ENCODE data around the gene ATP8A1.
"Not testable (repeated sequence)": the region's sequence is repeated elsewhere in the genome, so short reads cannot be mapped to it uniquely, and the experiment has no call there.

The ATP8A1 gene

GRCh38 chr4:42656944-42657792, at the start of gene ATP8A1:
ATP8A1 (minus strand) TSS chr4:42657105; CDS start chr4:42656873, 232 bp downstream.
- in situ Hi-C loops (cut with HindIII; ENCODE audit: low pct_unique_long_range_greater_than_20kb, low sequenced_read_pairs), result no loop called here
- DNase-seq (ENCODE audit: low read depth in 1 of 2, low spot score in 1 of 2), result peak; percentile 63 to 91
- no peak for TF ChIP-seq JUND (IDR thresholded peaks at IDR 0.05; ENCODE audit: low read depth)

GRCh38 chr4:42706086-42706485, 49.2 kb upstream of the ATP8A1 start:
- DNase-seq (ENCODE audit: low read depth in 1 of 2, low spot score in 1 of 2), result no peak
- in situ Hi-C loops (cut with HindIII; ENCODE audit: low pct_unique_long_range_greater_than_20kb, low sequenced_read_pairs), result no loop called here
- TF ChIP-seq JUND (IDR thresholded peaks at IDR 0.05; ENCODE audit: low read depth), result no peak

- TF ChIP-seq JUND (IDR thresholded peaks at IDR 0.05; ENCODE audit: low read depth), result no peak
- in situ Hi-C loops (cut with HindIII; ENCODE audit: low pct_unique_long_range_greater_than_20kb, low sequenced_read_pairs), result no loop called here
- peak in 1 of 2 experiments; percentile 1 for DNase-seq (ENCODE audit: low read depth in 1 of 2, low spot score in 1 of 2)
These were observed 46.9 kb upstream of the ATP8A1 start for GRCh38 chr4:42703813-42704212.

GRCh38 chr4:42702895-42703294, 46.0 kb upstream of the ATP8A1 start:
- no peak for DNase-seq (ENCODE audit: low read depth in 1 of 2, low spot score in 1 of 2)
- no peak for TF ChIP-seq JUND (IDR thresholded peaks at IDR 0.05; ENCODE audit: low read depth)
- in situ Hi-C loops (cut with HindIII; ENCODE audit: low pct_unique_long_range_greater_than_20kb, low sequenced_read_pairs), result no loop called here

GRCh38 chr4:42701780-42702179, 44.9 kb upstream of the ATP8A1 start:
- in situ Hi-C loops (cut with HindIII; ENCODE audit: low pct_unique_long_range_greater_than_20kb, low sequenced_read_pairs); DNase-seq (ENCODE audit: low read depth in 1 of 2, low spot score in 1 of 2): not testable (repeated sequence)

GRCh38 chr4:42690537-42690936, 33.6 kb upstream of the ATP8A1 start:
- no peak for TF ChIP-seq JUND (IDR thresholded peaks at IDR 0.05; ENCODE audit: low read depth)
- no peak for DNase-seq (ENCODE audit: low read depth in 1 of 2, low spot score in 1 of 2)
- in situ Hi-C loops (cut with HindIII; ENCODE audit: low pct_unique_long_range_greater_than_20kb, low sequenced_read_pairs), result no loop called here

- no peak for DNase-seq (ENCODE audit: low read depth in 1 of 2, low spot score in 1 of 2)
- in situ Hi-C loops (cut with HindIII; ENCODE audit: low pct_unique_long_range_greater_than_20kb, low sequenced_read_pairs), result no loop called here
- no peak for TF ChIP-seq JUND (IDR thresholded peaks at IDR 0.05; ENCODE audit: low read depth)
These were observed 26.5 kb upstream of the ATP8A1 start for GRCh38 chr4:42683393-42683792.

GRCh38 chr4:42678512-42678911, 21.6 kb upstream of the ATP8A1 start:
- DNase-seq (ENCODE audit: low read depth in 1 of 2, low spot score in 1 of 2), result no peak
- no peak for TF ChIP-seq JUND (IDR thresholded peaks at IDR 0.05; ENCODE audit: low read depth)
- in situ Hi-C loops (cut with HindIII; ENCODE audit: low pct_unique_long_range_greater_than_20kb, low sequenced_read_pairs), result no loop called here

- in situ Hi-C loops (cut with HindIII; ENCODE audit: low pct_unique_long_range_greater_than_20kb, low sequenced_read_pairs), result no loop called here
- no peak for TF ChIP-seq JUND (IDR thresholded peaks at IDR 0.05; ENCODE audit: low read depth)
- no peak for DNase-seq (ENCODE audit: low read depth in 1 of 2, low spot score in 1 of 2)
These were observed 19.4 kb upstream of the ATP8A1 start for GRCh38 chr4:42676066-42676951.

- peak; percentile 9 to 32 for DNase-seq (ENCODE audit: low read depth in 1 of 2, low spot score in 1 of 2)
- no peak for TF ChIP-seq JUND (IDR thresholded peaks at IDR 0.05; ENCODE audit: low read depth)
- in situ Hi-C loops (cut with HindIII; ENCODE audit: low pct_unique_long_range_greater_than_20kb, low sequenced_read_pairs), result no loop called here
These were observed 16.1 kb upstream of the ATP8A1 start for GRCh38 chr4:42673082-42673425.

- in situ Hi-C loops (cut with HindIII; ENCODE audit: low pct_unique_long_range_greater_than_20kb, low sequenced_read_pairs), result no loop called here
- TF ChIP-seq JUND (IDR thresholded peaks at IDR 0.05; ENCODE audit: low read depth), result no peak
- DNase-seq (ENCODE audit: low read depth in 1 of 2, low spot score in 1 of 2), result no peak
These were observed 15.6 kb upstream of the ATP8A1 start for GRCh38 chr4:42672359-42673081.

GRCh38 chr4:42671431-42672194, 14.7 kb upstream of the ATP8A1 start:
- in situ Hi-C loops (cut with HindIII; ENCODE audit: low pct_unique_long_range_greater_than_20kb, low sequenced_read_pairs), result no loop called here
- no peak for DNase-seq (ENCODE audit: low read depth in 1 of 2, low spot score in 1 of 2)
- TF ChIP-seq JUND (IDR thresholded peaks at IDR 0.05; ENCODE audit: low read depth), result no peak
